NCI-H1417 treated with DMSO at 0.1 percent for 48 hours (cell line): Measurements from ENCODE around the gene CHRNA4.
"Not testable (repeated sequence)": the region's sequence is repeated elsewhere in the genome, so short reads cannot be mapped to it uniquely, and the experiment has no call there.

Source experiments
- DNase-seq: peaks from one replicate; lab custom pipeline; 2025; lab: John Stamatoyannopoulos, UW

CHRNA4 gene

DNA sequence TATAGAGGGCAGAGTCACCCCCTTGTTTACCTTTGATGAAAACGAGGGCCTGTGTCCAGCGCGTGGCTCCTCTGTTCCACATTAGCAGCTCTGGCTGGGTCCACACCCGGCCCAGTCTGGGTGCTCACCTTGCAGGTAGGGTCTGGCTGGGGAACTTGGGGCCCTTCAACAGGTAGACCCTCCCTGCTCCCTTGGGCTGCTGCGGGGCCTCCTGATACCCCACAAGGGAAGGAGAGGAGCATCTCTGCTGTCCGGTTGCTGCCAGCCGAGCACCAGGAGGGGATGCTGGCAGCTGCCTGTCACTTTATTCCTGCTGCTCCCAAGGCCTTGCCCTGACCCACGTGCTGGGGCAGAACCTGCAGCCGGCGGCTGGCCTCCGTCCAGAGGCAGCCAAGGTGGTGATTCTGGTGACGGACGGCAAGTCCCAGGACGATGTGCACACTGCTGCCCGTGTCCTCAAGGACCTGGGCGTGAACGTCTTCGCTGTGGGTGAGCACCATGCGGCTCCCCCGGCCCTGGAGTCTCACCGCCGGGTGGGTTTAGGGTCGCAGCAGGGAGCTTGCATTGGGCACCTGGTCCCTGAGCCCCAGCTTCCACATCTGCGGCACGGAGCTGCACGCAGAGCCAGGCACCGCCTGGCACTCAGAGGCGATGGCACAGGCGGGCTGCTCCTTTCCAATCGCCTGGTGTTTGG is 52.8 kb downstream of the CHRNA4 start:
- DNase-seq, result no peak

DNA sequence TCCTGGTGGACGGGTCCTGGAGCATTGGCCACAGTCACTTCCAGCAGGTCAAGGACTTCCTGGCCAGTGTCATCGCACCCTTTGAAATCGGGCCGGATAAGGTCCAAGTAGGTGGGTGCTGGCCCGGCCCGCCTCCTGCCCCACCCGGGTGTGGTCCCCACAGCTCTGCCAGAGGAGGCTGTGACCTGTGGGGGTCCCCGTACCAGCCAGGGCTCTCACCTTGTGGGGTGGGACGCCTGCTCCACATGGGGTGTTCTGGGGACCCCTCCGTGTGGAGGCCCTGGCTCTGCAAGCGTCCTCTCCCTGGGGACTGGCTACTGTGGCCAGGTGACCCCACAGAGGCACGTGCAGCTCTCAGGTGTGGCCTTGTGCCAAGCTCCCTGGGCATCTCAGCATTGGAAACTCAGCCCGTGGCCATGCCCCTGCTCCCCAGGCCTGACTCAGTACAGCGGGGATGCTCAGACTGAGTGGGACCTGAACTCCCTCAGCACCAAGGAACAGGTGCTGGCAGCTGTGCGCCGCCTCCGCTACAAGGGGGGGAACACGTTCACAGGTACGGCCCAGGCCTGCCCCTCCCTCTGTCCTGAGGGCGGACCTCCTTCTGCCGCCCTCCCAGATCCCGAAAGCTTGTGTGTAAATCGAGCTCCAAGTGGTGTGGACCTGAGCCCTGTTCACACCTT is 53.5 kb downstream of the CHRNA4 start:
- DNase-seq, result no peak

DNA sequence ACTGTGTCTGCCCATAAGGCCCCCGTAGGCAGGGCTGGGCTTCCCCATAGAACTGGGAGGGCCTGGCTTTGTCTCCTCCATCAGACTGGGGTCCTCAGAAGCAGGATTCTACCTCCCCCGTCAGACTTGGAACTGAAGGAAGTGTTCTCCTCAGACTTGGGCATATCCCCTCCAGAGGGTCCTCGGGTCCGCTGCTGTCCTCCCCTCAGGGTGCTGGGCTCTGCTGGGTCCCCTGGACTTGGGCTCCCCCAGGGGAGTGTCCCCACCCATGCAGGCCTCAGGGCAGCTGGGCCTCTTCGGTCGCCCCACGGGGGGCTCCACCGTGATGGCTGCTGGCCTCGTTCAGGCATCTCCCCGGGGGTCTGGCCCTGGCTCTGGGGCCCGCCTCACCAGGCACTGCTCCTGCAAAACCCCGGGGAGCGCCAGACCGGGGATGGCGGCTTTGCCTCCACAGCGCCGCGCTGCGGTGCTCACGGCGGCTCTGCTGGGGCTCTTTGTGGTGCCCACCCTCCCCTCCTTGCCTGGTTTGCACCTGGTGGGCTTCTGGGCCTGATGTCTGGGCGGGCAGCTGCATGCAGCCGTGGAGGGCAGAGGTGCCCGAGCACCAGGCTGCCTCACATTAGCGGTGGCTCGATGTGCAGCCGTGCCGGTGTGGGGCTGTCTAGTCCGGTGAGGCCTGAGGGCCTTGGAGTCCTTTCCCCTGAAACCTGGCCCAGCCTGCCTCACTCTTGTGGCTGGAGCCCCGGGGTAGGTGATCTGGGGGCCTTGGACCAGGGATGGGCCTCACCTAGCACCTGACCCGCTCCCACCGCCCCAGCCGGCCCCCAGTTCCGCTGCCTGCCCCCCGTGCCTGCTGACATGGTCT is 54.2 kb downstream of the CHRNA4 start:
- DNase-seq, result no peak

DNA sequence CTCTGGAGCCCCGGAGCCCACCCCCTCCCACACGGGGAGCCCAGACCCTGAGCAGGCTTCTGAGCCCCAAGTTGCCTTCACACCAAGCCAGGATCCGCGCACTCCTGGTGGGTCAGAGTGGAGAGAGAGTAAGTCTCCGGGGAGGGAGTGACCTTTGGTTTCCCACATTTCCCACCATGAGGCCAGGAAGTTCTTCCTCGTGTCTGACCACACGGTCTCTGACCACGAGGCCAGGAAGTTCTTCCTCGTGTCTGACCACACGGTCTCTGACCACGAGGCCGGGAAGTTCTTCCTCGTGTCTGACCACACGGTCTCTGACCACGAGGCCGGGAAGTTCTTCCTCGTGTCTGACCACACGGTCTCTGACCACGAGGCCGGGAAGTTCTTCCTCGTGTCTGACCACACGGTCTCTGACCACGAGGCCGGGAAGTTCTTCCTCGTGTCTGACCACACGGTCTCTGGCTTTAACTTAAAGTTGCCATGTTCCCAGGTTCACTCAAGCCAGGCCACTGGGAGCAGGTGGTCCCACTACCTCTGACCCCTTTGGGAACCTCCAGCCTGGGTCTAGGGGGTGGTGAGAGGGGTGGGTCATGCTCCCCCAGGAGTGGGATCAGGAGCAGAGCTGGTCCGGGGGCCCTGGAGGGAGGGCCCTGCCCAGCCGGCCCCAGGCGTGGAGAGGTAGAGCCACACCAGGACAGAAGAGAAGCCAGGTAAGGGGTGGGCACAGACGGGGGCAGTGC is 55.0 kb downstream of the CHRNA4 start:
- DNase-seq, result not testable (repeated sequence)

DNA sequence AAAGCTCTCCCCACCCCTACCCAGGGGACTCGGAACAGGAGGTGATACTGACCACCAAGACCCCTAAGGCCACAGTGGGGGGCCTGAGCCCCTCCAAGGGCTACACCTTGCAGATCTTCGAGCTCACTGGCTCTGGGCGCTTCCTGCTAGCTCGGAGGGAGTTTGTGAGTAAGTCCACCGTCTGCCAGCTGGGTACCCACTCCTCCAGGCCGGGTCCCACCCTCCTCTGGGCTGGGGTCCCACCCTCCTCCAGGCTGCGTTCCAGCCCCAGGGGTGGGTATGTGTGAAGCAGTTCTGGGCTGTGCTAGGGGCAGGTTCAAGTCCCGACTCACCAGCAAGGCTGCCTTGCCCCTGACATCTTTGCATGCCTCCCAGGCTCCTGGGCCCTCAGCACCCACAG is 55.8 kb downstream of the CHRNA4 start:
- no peak for DNase-seq

DNA sequence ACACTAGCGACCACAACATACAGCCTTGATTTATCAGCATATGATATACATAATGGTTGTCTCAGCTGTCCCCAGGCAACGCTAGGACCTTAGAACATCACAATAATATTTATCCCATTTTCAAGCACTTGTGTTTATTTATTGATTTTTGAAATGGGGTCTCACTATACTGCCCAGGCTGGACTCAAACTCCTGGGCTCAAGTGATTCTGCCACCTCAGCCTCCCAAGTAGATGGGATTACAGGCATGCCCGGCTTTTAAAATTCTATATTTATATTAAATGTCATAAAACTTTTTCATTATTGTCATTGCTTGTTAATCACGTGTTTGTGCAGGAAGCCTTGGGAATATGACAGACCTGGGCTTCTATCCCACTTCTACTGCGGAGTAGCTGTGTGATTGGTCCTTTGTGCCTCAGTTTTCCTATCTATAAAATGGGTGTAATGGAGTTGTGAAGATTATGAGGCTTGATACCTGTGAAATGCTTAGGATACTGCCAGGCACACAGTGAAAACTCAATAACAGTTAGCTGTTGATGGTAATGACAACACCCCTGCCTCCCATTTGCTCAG is 58.0 kb downstream of the CHRNA4 start:
- DNase-seq, result no peak

DNA sequence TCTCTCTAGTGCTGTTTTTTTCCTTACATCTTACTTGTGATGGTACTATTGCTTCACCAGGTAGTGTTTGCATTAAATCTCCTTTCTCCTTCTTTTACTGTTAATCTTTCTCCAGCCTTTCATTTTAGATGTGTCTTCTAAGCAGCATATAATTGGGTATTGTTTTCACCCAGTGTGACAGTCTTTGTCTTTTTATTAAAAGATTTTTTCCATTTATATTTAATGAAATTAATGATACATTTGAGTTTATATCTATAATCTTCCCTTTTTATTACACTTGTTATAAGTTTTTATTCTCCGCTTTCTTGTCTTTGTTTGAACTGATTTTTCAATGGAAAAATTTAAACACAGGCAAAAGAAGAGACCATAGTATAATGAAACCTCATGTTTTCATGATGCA is 59.5 kb downstream of the CHRNA4 start:
- no peak for DNase-seq

DNA sequence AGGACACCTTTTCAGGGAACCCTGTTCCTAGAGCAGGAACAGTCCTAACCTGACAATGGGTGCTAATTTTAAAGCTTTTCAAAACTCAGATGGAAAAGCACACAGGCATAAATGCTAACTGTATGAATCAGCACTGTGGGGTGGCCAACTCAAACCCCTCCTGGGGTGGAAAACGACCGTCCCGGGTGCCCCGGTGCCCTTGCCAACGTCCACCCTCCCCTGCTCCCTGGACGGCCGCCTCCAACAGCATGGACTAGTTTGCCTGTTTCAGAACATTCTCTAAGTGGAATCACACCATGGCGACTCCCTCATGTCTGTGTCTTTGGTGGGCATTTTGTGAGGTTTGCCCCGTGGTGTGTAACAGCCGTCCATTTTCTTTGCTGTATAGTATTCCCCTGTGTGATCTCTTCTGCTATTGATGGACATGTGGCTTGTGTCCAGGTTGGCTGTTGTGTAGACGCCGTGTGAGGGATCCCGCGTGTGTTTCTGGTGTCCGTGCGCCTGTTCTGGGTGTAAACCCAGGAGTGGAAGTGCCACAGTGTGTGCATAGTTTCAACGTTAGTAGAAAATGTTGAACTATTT is 62.3 kb downstream of the CHRNA4 start:
- no peak for DNase-seq

DNA sequence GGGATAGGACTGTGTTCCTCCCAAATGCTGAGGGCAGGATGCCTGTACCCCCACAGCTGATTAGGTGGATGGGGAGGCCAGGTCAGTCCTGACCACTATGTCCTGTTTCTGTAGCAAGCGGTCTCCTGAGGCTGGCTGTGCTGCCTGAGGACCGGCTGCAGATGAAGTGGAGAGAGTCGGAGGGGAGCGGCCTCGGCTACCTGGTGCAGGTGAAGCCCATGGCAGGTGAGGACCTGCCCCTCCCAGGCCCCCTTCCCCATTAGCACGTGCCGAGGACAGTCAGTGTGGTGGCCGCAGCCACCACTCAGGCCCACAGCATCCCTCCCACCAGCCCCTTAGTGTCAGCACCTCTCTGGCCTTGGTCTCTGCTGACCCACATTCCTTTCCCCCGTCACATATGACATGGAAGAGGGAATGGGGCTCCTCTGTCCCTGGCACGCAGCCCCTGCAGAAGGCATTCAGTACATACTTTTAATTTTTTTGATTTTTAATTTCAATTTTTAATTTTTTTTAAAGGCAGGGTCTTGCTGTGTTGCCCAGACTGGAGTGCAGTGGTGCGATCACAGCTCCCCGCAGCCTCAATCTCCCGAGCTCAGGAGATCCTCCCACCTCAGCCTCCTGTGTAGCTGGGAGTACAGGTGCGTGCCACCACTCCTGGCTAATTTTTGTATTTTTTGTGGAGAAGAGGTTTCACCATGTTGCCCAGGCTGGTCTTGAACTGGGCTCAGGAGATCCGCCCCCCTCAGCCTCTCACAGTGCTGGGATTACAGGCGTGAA is 63.2 kb downstream of the CHRNA4 start:
- no peak for DNase-seq

DNA sequence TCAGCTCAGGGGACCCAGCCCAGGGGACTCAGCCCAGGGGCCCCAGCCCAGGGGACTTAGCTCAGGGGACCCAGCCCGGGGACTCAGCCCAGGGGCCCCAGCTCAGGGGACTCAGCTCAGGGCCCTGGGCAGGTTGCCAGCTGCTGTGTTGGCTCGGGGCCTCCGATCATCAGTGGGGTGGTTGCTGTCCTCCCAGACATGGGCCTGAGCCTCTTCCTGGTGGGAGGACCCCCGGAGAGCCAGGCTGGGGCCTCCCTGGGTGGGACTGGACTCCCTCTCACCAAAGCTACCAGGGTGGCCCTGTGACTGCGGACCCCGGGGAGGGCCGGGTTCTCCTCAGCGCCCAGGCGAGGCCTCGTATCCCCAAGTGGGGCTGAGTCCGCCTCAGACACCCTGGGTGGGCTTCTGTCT is 63.8 kb downstream of the CHRNA4 start:
- no peak for DNase-seq

DNA sequence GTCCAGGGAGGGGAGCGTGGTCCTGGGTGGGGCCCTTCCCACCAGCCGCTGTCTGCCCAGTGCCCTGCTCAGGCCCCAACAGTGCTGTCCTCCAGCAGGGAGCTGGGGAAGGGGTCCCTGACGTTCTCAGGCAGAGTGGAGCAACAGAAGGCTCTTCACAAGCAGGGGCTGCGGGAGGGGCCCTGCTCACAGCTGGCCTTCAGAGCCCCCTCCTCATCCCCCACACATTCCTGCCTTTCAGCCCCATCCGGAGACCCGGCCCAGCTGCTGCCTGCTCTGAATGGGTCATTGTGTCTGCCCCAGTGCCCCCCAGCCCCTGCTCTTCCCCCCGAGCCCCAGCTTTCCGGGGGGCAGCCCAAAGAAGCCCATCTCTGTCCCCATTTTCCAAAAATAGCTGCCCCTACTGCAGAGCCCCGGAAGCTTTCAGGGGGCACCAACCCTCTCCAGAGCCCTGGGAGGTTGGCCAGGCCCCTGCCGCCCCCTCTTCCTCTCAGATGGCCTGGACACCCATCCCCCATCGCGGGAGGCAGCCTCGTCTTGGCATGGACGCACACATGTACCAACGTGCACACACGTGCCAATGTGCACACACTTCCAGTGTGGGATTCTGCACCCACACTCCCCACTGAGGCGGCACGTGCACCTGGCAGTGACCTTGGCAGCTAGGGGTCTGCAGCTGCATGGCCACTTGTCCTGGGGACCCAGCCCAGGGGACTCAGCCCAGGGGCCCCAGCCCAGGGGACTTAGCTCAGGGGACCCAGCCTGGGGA is 64.4 kb downstream of the CHRNA4 start:
- no peak for DNase-seq

DNA sequence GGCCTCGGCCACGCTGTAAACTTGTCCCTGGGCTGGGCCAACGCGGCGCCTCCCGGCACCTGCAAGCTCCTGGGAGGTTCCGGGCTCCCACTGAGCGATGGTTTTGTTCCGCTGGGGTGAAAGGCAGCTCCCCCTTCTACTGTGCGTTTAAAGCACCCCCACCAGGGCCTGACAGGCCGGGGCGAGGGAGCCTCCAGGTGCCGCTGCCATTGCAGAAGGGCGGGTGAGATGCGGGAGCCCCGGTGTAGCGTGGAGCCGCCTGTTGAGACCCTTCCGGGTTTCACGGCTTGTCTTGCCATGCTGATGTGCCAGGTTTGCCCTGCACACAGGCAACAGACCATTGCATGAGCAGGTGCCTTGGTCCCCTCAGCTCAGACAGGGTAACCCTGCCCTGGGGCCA is 65.3 kb downstream of the CHRNA4 start:
- DNase-seq, result no peak

DNA sequence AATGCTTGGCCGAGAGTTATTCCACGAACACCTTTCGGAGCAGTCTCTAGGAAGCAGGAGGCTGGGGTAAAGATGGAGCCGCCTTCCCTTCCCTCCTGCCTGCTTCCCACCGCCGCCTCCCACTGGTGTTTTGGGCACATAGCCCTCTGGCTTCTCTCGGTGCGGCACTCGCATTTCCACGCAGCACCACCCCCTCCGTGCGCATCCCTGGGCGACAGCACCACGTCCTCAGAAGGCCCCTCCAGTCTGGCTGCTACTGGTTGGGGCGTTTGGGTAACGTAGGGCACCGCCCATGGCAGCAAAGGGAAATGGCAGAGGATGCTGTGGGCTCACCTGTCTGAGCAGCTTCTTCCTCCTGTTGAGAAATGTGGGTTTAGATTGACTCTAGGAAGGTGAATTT is 65.7 kb downstream of the CHRNA4 start:
- no peak for DNase-seq

DNA sequence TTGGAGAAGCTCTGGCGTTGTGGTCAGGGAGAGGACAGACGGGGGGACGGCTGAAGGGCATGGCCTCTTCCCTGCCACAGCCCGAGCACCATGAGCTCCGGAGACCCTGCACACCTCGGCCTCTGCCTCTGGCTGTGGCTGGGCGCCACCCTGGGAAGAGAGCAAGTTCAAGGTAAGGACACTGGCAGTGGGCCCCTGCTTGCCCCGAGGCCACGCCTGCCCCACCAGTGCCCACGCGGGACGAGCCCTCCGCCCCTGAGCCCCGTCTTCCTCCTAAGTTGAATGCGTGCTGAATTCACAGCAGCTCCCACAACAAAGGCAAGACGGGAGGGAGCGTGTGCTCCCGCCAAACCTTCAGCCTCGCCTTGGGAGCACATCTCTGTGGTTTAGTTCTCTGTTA is 66.1 kb downstream of the CHRNA4 start:
- DNase-seq, result no peak

DNA sequence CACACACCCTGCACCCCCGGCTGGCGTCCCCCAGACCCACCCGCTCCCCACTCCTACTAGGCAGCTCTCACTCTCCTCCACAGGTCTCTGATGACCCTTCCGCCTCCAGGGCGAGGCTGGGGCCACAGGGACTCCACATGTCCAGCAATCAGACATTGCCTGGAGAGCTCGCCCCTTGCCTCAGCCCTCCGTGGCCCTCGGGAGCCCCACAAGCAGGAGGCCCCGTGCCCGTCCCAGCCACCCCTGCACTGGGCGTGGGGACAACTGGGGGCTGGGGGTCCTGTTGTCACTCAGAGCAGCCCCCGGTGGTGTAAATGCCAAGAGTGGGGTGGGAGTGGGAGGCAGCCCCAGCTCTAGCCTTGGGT is 66.6 kb downstream of the CHRNA4 start:
- DNase-seq, result no peak

DNA sequence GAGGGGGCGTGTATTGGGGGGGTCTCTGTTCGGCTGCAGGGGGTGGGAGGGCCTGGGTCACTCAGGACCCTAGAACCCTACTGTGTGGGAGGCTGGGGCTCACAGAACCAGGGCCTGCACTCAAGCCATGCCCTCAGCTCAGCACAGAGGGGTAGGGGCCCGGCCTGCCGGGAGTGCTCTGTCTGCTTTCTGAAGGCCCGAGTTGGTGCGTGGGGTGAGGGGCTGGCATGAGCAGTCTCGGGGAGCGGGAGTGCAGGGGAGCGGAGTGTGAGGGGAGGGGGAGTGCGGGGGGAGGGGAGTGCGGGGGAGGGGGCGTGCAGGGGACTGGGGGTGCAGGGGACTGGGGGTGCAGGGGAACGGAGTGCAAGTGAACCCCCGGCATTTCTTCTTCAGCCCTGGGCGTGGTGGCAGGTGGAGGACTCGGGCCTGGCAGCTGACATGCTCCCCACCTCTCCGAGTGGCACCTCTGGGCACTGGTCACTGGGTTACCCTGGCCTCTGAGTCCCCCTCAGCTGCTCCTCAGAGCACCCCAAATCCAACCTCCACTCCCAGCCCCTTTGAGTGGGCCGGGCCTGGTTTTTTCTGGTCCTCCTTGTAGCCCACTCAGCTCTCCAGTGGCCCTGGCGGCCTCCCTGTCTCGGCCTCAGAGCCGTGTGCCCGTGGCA is 67.1 kb downstream of the CHRNA4 start:
- DNase-seq, result no peak

DNA sequence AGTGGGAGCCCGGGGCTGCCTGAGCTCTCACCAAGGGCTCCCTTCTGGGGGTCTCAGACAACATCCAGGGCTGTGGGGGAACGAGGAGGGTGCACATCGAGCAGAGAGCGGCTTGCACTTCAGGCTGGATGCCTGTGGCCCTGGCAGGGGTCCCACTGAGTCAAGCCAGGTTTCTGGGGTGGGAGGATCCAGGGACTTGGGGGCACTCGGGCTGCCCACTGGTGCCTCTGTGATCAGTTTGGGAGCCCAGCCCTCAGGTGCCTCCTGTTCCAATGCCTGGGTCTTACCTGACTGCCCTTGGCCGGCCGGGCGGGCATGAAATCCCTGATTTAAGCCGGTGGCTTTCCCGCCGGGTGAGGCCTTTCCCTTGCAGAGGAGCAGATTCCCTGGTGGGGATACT is 67.7 kb downstream of the CHRNA4 start:
- DNase-seq, result no peak
